HG03521 (cell line): ENCODE measurements around the gene IQCH.
"Not testable (repeated sequence)": the region's sequence is repeated elsewhere in the genome, so short reads cannot be mapped to it uniquely, and the experiment has no call there.

Experiments
- ATAC-seq: cut with Tn5 transposase; IDR thresholded peaks from one replicate; pipeline ENCODE4 v1.9.1; 2021; ENCODE audit warnings: mild to moderate bottlenecking, moderate library complexity; ENCODE audit not compliant: unreplicated experiment

The IQCH gene

GRCh38 chr15:67244971-67245478, 9.6 kb upstream of the IQCH start:
- ATAC-seq: no peak

GRCh38 chr15:67246606-67247005, 8.0 kb upstream of the IQCH start:
- not testable (repeated sequence) for ATAC-seq

DNA sequence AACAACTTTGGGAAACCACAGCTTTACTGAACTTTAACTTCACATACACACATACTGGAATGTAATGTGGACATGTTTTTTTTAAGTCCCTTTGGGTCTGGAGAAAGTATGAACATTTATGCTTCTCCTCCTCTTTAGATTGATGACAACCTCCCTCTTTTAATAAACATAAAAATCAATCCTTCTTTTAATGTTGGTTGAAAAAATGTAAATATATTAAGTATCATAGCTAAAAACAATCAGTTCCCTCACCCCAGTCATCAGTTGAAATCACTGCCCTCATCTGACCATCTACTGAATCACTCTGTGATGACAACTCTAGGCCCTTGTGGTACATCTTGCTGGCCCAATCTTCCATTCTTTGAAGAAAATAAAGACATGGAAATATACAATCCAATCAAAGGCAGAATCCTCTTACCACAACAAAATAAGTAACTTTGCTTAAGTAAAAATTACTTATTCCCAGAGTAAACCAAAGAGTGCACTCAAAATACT, 6.5 kb upstream of the IQCH start:
- no peak for ATAC-seq

DNA sequence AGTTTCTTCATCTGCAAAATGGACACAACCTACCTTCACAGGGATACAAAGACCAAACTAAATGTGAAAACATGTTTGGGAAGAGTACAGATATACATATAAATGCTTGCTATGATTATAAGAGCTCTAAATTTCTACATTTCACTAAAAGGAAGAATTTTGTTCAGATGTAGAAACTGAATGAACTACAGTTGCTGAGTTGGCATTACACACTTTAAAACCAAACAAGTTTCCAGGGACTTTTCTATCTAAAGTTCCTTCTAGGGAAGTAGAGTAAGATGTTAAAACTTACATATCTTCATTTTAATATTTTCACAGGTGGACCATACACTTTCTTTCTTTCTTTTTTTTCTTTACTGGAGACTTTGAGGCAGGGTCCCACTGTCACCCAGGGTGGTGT, 4.8 kb upstream of the IQCH start:
- ATAC-seq: no peak

- no peak for ATAC-seq
Observed at GRCh38 chr15:67251318-67251717, 3.3 kb upstream of the IQCH start.

GRCh38 chr15:67253101-67253500, 1.5 kb upstream of the IQCH start:
- ATAC-seq: no peak

- ATAC-seq: no peak
Observed at GRCh38 chr15:67253549-67254237, 893 bp upstream of the IQCH start.

DNA sequence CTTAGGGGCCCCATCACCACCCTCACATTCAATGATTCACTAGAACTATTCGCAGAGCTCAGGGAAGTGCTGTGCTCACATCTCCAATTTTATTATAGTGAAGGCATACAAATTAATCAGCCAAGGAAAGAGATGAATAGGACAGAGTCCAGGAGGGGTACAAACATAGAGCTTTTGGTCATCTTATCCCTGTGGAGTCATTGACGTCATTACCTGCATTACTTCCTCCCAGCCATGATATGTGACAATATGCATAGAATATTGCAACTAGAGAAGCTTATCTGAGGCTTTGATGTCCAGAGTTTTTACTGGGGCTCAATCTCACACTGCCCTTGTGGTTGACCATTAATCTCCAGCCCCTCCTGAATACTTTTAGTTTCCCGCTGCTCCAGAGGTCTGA, 1.5 kb downstream of the IQCH start:
- ATAC-seq: no peak

DNA sequence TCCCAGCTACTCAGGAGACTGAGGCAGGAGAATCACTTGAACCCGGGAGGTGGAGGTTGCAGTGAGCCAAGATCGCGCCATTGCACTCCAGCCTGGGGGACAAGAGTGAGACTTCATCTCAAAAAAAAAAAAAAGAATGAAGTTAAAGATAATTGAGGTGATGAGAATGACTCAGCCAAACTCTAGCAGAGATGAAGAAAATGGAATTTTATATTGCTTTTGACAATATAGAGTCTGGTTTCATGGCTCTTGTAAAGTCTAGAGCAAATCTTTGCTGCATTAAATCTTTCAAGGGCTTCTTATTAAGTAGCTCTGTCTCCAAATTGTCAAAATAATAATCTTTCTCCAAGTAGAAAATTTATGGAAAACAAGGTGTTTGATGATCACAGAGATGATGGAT, 3.8 kb downstream of the IQCH start:
- ATAC-seq: not testable (repeated sequence)

GRCh38 chr15:67259379-67259778, 4.8 kb downstream of the IQCH start:
- ATAC-seq: no peak

DNA sequence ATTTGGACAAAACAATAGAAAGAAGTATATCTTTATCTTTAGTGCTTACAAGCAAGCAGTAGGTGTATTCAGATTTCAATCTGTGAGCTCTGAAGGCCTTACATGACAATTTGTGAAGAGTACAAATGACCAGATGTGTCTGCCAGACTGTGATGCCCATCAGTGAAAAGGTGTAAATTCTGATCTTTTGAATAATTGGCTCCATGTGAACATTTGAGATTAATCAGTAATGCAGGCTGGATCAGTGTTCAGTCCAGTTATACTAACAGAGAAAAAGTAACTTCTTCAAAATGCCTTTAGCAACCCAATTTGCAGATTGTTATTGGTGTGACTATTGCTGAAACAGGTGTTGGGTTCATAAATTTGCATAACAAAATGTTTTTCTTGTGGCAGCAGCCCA, 5.2 kb downstream of the IQCH start:
- ATAC-seq: no peak

- no peak for ATAC-seq
Observed at GRCh38 chr15:67266870-67267269, 12.3 kb downstream of the IQCH start.

DNA sequence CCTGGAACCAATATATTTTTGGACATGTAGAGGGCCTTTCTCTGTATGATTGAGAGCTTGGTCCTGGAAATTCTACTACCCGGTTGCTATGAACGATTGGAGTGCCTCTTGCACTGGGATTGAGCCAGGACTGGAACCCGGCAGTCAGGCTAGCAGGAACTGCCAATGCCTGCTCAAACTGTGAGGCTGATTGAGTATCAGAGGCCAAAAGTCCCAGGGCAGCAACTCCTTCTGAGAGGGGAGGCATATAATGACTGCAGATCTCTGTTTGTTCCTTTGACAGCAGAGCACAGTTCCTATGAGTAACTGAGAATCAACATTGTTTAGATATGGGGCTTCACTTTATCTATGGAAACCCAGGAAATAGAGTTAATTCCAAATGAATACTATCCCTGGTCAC, 12.9 kb downstream of the IQCH start:
- ATAC-seq: no peak

DNA sequence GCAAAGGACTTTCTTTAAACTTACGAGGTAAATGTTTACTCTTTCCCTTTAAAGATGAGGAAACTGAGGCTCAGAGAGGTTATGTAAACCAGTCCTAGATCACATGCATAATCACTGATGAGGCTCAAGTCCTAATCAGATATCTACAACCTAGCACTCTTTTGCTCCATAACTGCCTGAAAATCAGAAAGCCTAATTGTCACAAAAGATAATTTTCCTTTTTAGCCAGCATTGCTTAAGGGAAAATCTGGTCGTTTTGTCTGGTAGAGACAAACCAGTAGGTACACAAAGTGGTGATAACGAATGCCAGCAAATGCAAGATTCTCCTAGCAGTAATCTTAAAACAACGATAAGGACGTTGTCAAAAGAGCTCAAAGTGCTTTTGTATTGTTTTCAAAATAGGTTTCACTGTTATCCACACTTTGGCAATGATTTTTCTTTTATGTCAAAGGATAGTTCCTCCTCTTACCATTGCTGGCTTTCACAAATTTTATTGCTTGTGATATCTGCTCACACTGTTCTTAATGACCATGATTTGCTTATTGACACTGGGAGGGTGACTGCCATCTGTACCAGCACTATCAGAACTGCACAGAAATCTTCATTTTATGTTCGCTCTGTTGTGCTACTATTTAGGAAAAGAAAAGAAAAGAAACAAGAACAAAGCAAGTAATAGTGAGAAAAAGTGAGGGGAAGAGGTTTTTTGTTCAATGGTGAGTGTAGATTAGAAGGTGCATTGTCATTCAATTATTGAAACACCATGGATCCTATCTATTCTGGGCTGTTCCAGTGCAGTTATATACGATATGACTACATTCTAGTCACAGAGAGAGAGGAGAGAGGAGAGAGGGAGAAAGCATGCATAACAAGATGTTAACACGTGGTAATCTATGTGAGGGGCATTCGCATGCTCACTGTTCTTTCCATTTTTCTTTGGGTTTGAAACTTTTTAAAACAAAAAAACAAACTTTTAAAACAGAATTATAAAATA, 13.7 kb downstream of the IQCH start:
- no peak for ATAC-seq

DNA sequence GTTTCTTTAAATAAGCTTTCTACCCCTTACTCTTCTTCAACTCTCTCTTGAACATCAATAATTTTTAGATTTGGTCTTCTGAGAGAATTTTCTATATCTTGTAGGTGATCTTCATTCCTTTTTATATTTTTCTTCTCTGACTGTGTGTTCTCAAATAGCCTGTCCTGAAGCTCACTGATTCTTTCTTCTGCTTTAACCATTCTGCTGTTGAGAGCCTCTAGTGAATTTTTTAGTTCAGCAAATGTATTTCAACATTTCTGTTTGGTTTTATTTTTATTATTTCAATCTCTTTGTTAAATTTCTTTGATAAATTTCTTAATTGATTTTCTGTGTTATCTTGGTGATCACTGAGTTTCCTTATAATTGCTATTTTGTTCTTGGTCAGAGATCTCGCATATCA, 19.6 kb downstream of the IQCH start:
- ATAC-seq: no peak

DNA sequence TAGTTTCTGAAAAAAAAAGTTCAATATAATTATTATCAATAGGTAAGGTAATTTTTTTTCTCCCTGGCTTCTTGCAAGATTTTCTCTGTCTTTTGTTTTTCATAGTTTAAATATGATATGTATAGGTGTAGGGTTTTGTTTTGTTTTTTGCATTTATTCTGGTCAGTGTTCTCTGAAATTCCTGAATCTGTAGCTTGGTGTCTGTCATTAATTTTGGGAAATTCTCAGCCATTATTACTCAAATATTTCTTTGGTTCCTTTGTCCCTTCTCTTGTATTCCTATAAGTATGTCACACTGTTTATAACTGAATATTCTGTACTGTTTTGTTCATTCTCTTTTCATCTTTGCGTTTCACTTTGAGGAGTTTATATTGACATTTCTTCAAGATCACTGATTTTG, 22.1 kb downstream of the IQCH start:
- no peak for ATAC-seq

DNA sequence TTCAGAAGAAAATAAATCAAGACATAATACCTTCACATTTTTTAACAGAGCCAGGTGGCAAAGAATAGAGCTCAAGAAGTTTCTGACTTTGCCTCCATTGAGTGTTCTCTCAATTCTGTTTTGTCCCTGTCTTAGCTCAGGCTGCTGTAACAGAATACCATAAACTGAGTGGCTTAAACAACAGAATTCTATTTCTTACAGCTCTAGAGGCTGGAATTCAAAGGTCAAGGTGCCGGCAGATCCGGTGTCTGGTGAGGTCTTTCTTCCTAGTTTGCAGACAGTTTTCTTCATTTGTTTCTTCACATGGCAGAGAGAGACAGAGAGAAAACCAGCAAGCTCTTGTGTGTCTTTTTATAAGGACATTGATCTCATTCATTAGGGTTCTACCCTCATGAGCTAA, 25.6 kb downstream of the IQCH start:
- ATAC-seq: no peak

DNA sequence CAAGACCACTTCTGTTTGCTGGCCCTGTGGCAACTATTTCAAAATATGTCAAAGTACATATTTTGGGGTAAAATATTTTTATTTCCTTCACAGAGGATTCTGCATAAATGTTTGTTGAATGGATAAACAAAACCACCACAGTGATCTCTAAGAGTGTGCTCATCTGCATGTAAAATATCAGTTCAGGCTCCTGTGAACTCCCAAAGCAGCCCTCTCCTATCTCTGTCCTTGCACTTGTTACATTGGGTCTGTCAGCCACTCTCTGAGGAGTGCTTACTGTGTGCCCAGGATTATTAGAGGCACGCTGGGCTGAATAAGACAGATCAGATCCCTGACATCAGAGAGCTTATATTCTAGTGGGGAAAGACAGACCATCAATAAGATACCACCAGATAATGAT, 27.1 kb downstream of the IQCH start:
- no peak for ATAC-seq

DNA sequence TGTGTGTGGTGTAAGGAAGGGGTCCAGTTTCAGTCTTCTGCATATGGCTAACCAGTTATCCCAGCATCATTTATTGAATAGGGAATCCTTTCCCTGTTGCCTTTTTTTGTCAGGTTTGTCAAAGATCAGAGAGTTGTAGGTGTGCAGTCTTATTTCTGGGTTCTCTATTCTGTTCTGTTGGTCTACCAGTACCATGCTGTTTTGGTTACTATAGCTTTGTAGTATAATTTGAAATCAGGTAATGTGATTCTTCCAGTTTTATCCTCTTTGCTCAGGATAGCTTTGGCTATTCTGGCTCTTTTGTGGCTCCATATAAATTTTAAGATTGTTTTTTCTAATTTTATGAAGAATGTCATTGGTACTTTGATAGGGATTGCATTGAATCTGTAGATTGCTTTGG, 31.0 kb downstream of the IQCH start:
- ATAC-seq: not testable (repeated sequence)

- ATAC-seq: not testable (repeated sequence)
Observed at GRCh38 chr15:67286400-67286799, 31.8 kb downstream of the IQCH start.

DNA sequence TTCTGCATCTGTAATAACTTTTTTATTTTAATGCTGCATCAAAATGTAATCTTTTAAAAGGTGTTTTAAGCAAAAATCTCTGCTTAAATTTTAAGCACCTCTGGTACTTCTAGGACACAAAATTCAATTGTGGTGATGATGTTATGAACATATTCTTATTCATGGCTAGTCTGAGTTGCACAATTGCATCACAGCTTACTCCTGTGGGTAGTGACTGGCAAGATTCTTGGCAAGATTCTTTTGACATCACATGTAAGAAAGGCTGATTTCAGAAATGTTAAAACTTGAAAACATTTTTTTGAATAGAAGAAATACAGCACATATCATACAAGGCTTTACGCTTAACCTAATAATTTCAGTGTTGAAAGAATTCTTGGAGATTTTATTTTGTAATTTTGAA, 35.7 kb downstream of the IQCH start:
- ATAC-seq: no peak

DNA sequence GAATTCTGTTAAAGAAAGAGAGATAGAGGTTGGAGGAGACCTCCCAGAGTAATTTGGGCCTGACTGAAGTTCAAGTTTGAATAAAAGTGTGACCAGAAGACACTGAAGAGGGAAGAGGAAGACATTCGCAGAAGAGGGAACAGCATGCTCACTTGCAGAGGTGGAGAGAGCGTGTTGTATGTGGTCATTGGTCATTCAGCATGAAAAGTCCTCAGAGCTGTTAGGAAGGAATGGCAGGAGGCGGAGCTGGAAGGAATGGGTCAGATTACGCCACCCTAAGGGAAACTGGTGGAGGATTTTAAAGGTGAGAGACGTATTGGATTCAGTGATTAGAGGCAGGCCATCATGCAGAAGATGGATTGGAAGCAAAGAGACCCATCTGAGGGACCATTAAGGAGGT, 41.6 kb downstream of the IQCH start:
- ATAC-seq: no peak
